Stimulated activated CD4-positive, alpha-beta T cell treated with anti-CD3 and anti-CD28 coated beads, Interleukin-12 subunit alpha, Interleukin-12 subunit beta, amount 100 ng/mL, for 24 hours (primary cell): ENCODE data around the gene PIBF1.
"Not testable (repeated sequence)": the region's sequence is repeated elsewhere in the genome, so short reads cannot be mapped to it uniquely, and the experiment has no call there.

Experiments used
- DNase-seq, 2 experiments: peaks; one replicate each; pipeline ENCODE4 v3.0.0-alpha.2; 2020; ENCODE audit warnings: low read depth in 2 of 2

PIBF1 gene

GRCh38 chr13:72901546-72901945, 119.6 kb downstream of the PIBF1 start:
- DNase-seq, result not testable (repeated sequence)

GRCh38 chr13:72908416-72908815, 126.5 kb downstream of the PIBF1 start:
- no peak for DNase-seq

- DNase-seq, result no peak
These were observed 130.0 kb downstream of the PIBF1 start for GRCh38 chr13:72911981-72912380.

GRCh38 chr13:72920097-72920496, 138.2 kb downstream of the PIBF1 start:
- DNase-seq, result no peak

- no peak for DNase-seq
These were observed 149.4 kb downstream of the PIBF1 start for GRCh38 chr13:72931311-72931710.

- DNase-seq, result no peak
These were observed 150.3 kb downstream of the PIBF1 start for GRCh38 chr13:72932250-72932649.

GRCh38 chr13:72946267-72946666, 164.3 kb downstream of the PIBF1 start:
- not testable (repeated sequence) for DNase-seq

- no peak for DNase-seq
These were observed 170.7 kb downstream of the PIBF1 start for GRCh38 chr13:72952529-72953141.

- DNase-seq, result no peak
These were observed 171.5 kb downstream of the PIBF1 start for GRCh38 chr13:72953391-72953965.

- DNase-seq, result no peak
These were observed 177.7 kb downstream of the PIBF1 start for GRCh38 chr13:72959643-72960042.

- DNase-seq, result no peak
These were observed 178.2 kb downstream of the PIBF1 start for GRCh38 chr13:72960114-72960513.

- no peak for DNase-seq
These were observed 178.6 kb downstream of the PIBF1 start for GRCh38 chr13:72960541-72960940.

GRCh38 chr13:72963762-72964161, 181.8 kb downstream of the PIBF1 start:
- no peak for DNase-seq

- no peak for DNase-seq
These were observed 188.5 kb downstream of the PIBF1 start for GRCh38 chr13:72970301-72970880.

- DNase-seq, result no peak
These were observed 189.0 kb downstream of the PIBF1 start for GRCh38 chr13:72970956-72971355.

- no peak for DNase-seq
These were observed 191.3 kb downstream of the PIBF1 start for GRCh38 chr13:72973234-72973633.

GRCh38 chr13:72983085-72983768, 201.3 kb downstream of the PIBF1 start:
- DNase-seq, result no peak

- no peak for DNase-seq
These were observed 203.7 kb downstream of the PIBF1 start for GRCh38 chr13:72985610-72986009.

- DNase-seq, result no peak
These were observed 204.3 kb downstream of the PIBF1 start for GRCh38 chr13:72986197-72986596.

GRCh38 chr13:72990953-72991352, 209.0 kb downstream of the PIBF1 start:
- DNase-seq, result no peak

GRCh38 chr13:72998012-72998411, 216.1 kb downstream of the PIBF1 start:
- DNase-seq, result no peak

GRCh38 chr13:73000027-73000674, 218.2 kb downstream of the PIBF1 start:
- DNase-seq, result no peak
